ENCODE measurements around the gene CFAP58. TPM values are rescaled to one million over a fixed set of nuclear protein-coding genes. Genes with fewer than 3 reads are reported as not detected.
A peak's percentile ranks its signal among the peaks of the same experiment; 100 is the strongest.
"Not testable (repeated sequence)": the region's sequence is repeated elsewhere in the genome, so short reads cannot be mapped to it uniquely, and the experiment has no call there.

The CFAP58 gene
- polyA plus RNA-seq, 6 donors from 2014 or later, result not detected

GRCh38 chr10:104447906-104448305, 94.3 kb downstream of the CFAP58 start:
- Mint-ChIP-seq H3K36me3 (no peaks in the 10 kb centered on the region), H3K4me1 (no peaks in the 10 kb centered on the region), H3K4me3 (no peak overlapping the region), H3K9me3 (no peaks in the 10 kb centered on the region), H3K27ac (peak overlapping the region in 1 of 6 donors; percentile 73), H3K27me3 (peaks cover 0 to 12% (median 6%) of the 10 kb centered on the region in 3 donors)
- DNase-seq (no peak), ATAC-seq (ENCODE audit: low read depth in 2 of 2) (no peak)

DNA sequence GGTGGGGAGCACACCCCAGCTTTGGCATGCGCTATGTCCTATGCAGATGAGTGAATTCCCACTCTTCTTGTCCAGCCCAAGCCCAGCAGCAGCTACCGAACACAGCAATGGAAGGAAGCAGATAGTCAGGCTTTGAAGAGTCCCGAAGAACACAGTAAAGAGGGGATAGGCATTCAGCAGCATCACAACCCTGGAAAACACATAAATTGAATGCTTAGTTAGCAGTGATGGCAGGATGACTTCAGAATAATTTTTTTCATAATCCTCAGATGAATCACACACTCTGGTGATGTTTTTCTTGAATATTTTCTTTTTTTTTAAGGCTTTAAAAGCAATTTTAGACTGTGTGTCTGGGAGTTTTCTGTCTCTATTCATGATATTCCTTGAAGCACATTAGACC, 95.8 kb downstream of the CFAP58 start:
- Mint-ChIP-seq H3K4me1 (no peaks in the 10 kb centered on the region), H3K27me3 (peaks cover 0 to 8% (median 6%) of the 10 kb centered on the region in 3 donors), H3K4me3 (no peak overlapping the region), H3K9me3 (no peaks in the 10 kb centered on the region), H3K36me3 (no peaks in the 10 kb centered on the region), H3K27ac (no peak overlapping the region)
- no peak for ATAC-seq (ENCODE audit: low read depth in 2 of 2)
- DNase-seq, result no peak

DNA sequence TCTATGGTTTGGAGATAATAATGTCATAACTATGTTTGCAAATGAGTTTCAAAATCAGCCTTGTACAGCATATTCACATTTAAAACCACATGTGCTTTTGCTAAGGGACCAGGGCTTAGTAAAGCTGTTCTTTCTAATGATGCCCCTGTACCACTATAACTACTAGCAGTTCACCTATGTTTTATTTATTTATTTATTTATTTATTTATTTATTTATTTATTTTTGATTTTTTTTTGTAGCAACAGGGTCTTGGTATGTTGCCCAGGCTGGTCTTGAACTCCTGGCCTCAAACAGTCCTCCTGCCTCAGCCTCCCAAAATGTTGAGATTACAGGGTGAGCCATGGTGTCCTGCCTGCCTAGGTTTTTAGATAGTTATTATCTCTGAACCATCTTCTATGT, 96.9 kb downstream of the CFAP58 start:
- no peak for ATAC-seq (ENCODE audit: low read depth in 2 of 2)
- DNase-seq, result no peak
- Mint-ChIP-seq H3K36me3 (no peaks in the 10 kb centered on the region), H3K27me3 (peaks cover 0 to 8% (median 6%) of the 10 kb centered on the region in 3 donors), H3K27ac (no peak overlapping the region), H3K4me3 (no peak overlapping the region), H3K9me3 (no peaks in the 10 kb centered on the region), H3K4me1 (no peaks in the 10 kb centered on the region)

DNA sequence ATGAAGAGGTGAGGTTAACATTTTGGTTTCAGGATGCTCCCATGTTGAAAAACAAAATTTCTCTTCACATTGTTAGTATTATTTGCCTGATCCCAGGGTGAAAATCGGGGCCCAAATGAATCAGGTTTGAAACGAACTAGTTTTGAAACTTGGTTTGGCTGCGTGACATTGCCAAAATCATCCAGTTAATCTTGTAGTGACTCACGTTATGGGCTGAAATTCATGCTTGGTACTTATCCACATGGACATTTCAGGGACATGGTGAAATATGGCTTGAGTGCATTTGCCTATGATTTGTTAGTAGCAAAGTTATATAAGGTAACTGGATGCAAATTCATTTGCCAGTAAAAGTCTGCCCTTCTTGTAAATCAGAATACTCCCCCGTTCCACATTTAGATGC, 97.3 kb downstream of the CFAP58 start:
- H3K36me3 Mint-ChIP-seq, result no peaks in the 10 kb centered on the region
- no peak for ATAC-seq (ENCODE audit: low read depth in 2 of 2)
- DNase-seq, result no peak
- H3K27me3 Mint-ChIP-seq, result peaks cover 0 to 8% (median 6%) of the 10 kb centered on the region in 3 donors
- no peak overlapping the region for H3K27ac Mint-ChIP-seq
- H3K4me3 Mint-ChIP-seq, result no peak overlapping the region
- no peaks in the 10 kb centered on the region for H3K9me3 Mint-ChIP-seq
- no peaks in the 10 kb centered on the region for H3K4me1 Mint-ChIP-seq

GRCh38 chr10:104452977-104453376, 99.3 kb downstream of the CFAP58 start:
- H3K9me3 Mint-ChIP-seq, result no peaks in the 10 kb centered on the region
- H3K4me3 Mint-ChIP-seq, result no peak overlapping the region
- no peaks in the 10 kb centered on the region for H3K36me3 Mint-ChIP-seq
- no peak overlapping the region for H3K27ac Mint-ChIP-seq
- no peak for ATAC-seq (ENCODE audit: low read depth in 2 of 2)
- H3K4me1 Mint-ChIP-seq, result no peaks in the 10 kb centered on the region
- no peak for DNase-seq
- peaks cover 0 to 6% (median 5%) of the 10 kb centered on the region in 3 donors for H3K27me3 Mint-ChIP-seq

GRCh38 chr10:104456802-104457542, 103.3 kb downstream of the CFAP58 start:
- H3K4me1 Mint-ChIP-seq, result no peaks in the 10 kb centered on the region
- no peak for ATAC-seq (ENCODE audit: low read depth in 2 of 2)
- no peak for DNase-seq

DNA sequence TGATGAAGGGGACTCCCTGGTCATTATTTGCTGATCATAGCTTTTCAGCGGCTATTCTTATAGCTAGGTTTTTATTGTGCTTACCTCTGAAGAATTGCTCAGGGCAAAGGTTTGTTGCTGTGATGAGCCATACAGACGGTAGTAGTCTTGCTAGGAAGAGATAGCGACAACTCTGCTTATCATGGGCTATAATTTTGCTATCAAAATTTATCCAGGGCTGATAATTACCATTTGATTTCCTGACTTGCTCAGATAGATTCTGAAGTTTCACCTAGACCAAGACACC, 103.9 kb downstream of the CFAP58 start:
- no peak overlapping the region for H3K27ac Mint-ChIP-seq

More at GRCh38 chr10:104456802-104457542, 103.3 kb downstream of the CFAP58 start:
- H3K4me3 Mint-ChIP-seq, result no peak overlapping the region
- peaks cover 0 to 8% (median 2%) of the 10 kb centered on the region in 7 donors for H3K9me3 Mint-ChIP-seq
- H3K36me3 Mint-ChIP-seq, result no peaks in the 10 kb centered on the region
- H3K27ac Mint-ChIP-seq, result no peak overlapping the region
- peaks cover 0 to 17% (median 3%) of the 10 kb centered on the region in 3 donors for H3K27me3 Mint-ChIP-seq

DNA sequence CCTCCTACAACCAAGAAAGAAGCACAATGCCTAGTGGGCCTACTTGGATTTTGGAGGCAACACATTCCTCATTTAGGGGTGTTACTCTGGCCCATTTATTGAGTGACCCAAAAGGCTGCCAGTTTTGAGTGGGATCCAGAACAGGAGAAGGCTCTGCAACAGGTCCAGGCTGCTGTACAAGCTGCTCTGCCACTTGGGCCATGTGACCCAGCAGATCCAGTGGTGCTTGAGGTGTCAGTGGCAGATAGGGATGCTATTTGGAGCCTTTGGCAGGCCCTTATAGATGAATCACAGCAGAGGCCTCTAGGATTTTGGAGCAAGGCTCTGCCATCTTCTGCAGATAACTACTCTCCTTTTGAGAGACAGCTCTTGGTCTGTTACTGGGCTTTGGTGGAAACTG, 111.9 kb downstream of the CFAP58 start:
- not testable (repeated sequence) for H3K4me3 Mint-ChIP-seq; H3K27ac Mint-ChIP-seq; H3K36me3 Mint-ChIP-seq; ATAC-seq (ENCODE audit: low read depth in 2 of 2); DNase-seq; H3K4me1 Mint-ChIP-seq
- Mint-ChIP-seq H3K27me3 (peaks cover 11 to 39% (median 23%) of the 10 kb centered on the region in 3 donors), H3K9me3 (peaks cover 4 to 22% (median 14%) of the 10 kb centered on the region in 7 donors)

More for the DNA sequence above, 103.9 kb downstream of the CFAP58 start:
- H3K4me1 Mint-ChIP-seq, result no peaks in the 10 kb centered on the region
- H3K4me3 Mint-ChIP-seq, result no peak overlapping the region
- no peaks in the 10 kb centered on the region for H3K36me3 Mint-ChIP-seq
- peaks cover 0 to 8% (median 2%) of the 10 kb centered on the region in 7 donors for H3K9me3 Mint-ChIP-seq
- DNase-seq, result no peak
- no peak for ATAC-seq (ENCODE audit: low read depth in 2 of 2)
- H3K27me3 Mint-ChIP-seq, result peaks cover 2 to 22% (median 3%) of the 10 kb centered on the region in 3 donors

GRCh38 chr10:104468818-104469217, 115.2 kb downstream of the CFAP58 start:
- H3K27ac Mint-ChIP-seq; ATAC-seq (ENCODE audit: low read depth in 2 of 2); H3K4me1 Mint-ChIP-seq; H3K36me3 Mint-ChIP-seq; H3K4me3 Mint-ChIP-seq; DNase-seq: not testable (repeated sequence)
- H3K27me3 Mint-ChIP-seq, result peaks cover 14 to 22% (median 20%) of the 10 kb centered on the region in 3 donors
- H3K9me3 Mint-ChIP-seq, result peaks cover 0 to 15% (median 6%) of the 10 kb centered on the region in 7 donors

DNA sequence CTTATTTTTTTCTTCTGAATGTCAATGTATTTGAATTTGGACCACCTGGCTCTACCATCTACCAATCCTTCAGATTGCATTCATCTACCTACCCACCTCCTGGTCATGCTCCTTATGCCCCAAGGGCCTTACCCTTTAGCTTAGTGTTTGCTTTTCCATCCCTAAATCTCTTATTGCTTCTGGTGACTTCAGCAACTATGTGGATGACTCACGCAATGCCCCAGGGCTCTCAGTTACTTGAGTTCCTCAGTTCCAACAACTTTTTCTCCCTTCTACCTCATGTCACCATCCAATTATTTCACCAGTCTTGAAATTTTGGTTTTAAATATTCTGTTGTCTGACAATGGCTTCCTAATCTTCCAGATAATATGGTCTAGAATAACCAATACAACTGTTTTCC, 118.9 kb downstream of the CFAP58 start:
- DNase-seq (no peak), ATAC-seq (ENCODE audit: low read depth in 2 of 2) (no peak)
- no peak overlapping the region for H3K27ac Mint-ChIP-seq
- peaks cover 0 to 6% (median 0%) of the 10 kb centered on the region in 7 donors for H3K9me3 Mint-ChIP-seq
- H3K36me3 Mint-ChIP-seq, result no peaks in the 10 kb centered on the region
- no peak overlapping the region for H3K4me3 Mint-ChIP-seq
- peaks cover 11 to 31% (median 18%) of the 10 kb centered on the region in 3 donors for H3K27me3 Mint-ChIP-seq
- H3K4me1 Mint-ChIP-seq, result no peaks in the 10 kb centered on the region

DNA sequence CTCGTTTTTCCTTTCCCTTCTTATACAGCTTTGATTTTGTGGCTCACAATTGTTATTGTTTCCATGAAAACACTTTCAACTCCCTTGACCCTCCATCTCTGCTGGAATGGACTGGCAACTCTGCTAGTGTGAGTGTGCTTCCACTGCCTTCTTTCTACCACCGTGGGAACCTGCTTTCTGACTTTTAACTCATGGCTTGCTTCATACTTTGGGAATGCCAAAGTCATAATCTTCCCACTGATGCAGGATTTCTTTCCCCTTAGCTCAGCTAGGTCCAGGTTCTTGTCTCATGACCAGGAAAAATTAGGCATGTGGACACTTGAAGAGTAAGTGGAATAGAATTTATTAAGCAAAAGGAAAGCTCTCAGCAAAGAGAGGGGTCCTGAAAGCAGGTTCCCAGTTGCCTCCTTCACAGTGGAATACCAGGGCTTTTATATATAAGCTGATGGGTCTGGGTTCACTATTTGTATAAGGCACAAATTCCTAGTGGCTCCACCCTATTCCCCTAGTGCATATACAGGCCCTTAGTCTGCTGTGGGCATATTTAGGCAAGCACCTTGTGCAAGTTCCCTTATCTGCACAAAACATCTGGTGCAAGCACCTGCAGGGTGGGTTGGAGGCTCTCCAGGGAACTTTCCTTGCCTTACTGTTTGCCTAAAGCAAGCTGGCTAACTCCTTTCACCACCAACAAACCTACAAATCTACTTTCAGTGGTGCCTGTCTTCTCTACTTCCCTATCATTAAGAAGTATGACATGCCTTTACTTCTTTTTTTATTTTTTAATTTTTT, 119.5 kb downstream of the CFAP58 start:
- Mint-ChIP-seq H3K27ac (no peak overlapping the region), H3K36me3 (no peaks in the 10 kb centered on the region), H3K9me3 (peaks cover 0 to 6% (median 0%) of the 10 kb centered on the region in 7 donors), H3K27me3 (peaks cover 11 to 31% (median 18%) of the 10 kb centered on the region in 3 donors), H3K4me1 (no peaks in the 10 kb centered on the region), H3K4me3 (no peak overlapping the region)
- no peak for ATAC-seq (ENCODE audit: low read depth in 2 of 2)
- no peak for DNase-seq

DNA sequence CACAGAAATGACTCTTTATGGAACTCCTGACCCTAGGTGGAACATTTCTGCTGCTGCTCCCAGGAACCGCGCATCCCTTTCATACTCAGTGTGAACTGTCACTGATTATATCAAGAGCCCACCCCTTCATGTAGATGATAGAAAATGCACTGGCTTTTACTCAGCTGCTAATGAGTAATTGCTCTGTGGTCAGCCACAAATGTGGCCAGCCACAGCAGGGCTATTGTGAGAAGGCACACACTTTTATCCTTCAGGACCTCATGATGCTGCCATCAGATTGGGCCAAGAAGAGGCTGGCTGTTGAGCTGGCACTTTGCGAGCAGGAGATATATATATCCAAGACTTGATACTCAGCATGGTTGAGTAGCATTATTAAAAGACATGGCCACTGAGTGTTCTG, 124.7 kb downstream of the CFAP58 start:
- DNase-seq, result no peak
- no peak for ATAC-seq (ENCODE audit: low read depth in 2 of 2)
- Mint-ChIP-seq H3K36me3 (no peaks in the 10 kb centered on the region), H3K4me1 (no peaks in the 10 kb centered on the region), H3K27ac (no peak overlapping the region), H3K4me3 (no peak overlapping the region), H3K27me3 (peaks cover 10 to 38% (median 17%) of the 10 kb centered on the region in 3 donors), H3K9me3 (no peaks in the 10 kb centered on the region)

GRCh38 chr10:104479906-104480593, 126.4 kb downstream of the CFAP58 start:
- H3K36me3 Mint-ChIP-seq, result no peaks in the 10 kb centered on the region
- H3K4me3 Mint-ChIP-seq, result no peak overlapping the region

More at GRCh38 chr10:104479906-104480593, 126.4 kb downstream of the CFAP58 start:
- Mint-ChIP-seq H3K27me3 (peaks cover 10 to 39% (median 22%) of the 10 kb centered on the region in 3 donors), H3K9me3 (no peaks in the 10 kb centered on the region), H3K4me1 (no peaks in the 10 kb centered on the region), H3K27ac (no peak overlapping the region)
- ATAC-seq (ENCODE audit: low read depth in 2 of 2), result no peak
- no peak for DNase-seq
